Hematopoietic multipotent progenitor cell treated with erythropoietin and hydrocortisone succinate and interleukin-3 and kit ligand, for 17 days (in vitro differentiated cells): Measurements from ENCODE around the gene ARHGAP27.
"Not testable (repeated sequence)": the region's sequence is repeated elsewhere in the genome, so short reads cannot be mapped to it uniquely, and the experiment has no call there.

Experiments used
- DNase-seq: peaks from one replicate; pipeline ENCODE4 v3.0.0-alpha.2; 2015; ENCODE audit warnings: low spot score

The ARHGAP27 gene

GRCh38 chr17:45432405-45433158 lies at the start of gene ARHGAP27:
Gene ARHGAP27, minus strand, starts transcription at chr17:45432870. Its CDS starts 2,591 bp downstream, at chr17:45430279.
- no peak for DNase-seq

- DNase-seq = not testable (repeated sequence)
These were observed 49.6 kb upstream of the ARHGAP27 start for GRCh38 chr17:45482317-45482716.

- not testable (repeated sequence) for DNase-seq
These were observed 42.8 kb upstream of the ARHGAP27 start for GRCh38 chr17:45475436-45475835.

- DNase-seq = not testable (repeated sequence)
These were observed 39.6 kb upstream of the ARHGAP27 start for GRCh38 chr17:45472249-45472648.

- DNase-seq = not testable (repeated sequence)
These were observed 36.5 kb upstream of the ARHGAP27 start for GRCh38 chr17:45469204-45469563.

- DNase-seq = not testable (repeated sequence)
These were observed 35.9 kb upstream of the ARHGAP27 start for GRCh38 chr17:45468293-45469203.

- not testable (repeated sequence) for DNase-seq
These were observed 29.1 kb upstream of the ARHGAP27 start for GRCh38 chr17:45461524-45462327.

GRCh38 chr17:45460422-45460821 lies 27.8 kb upstream of the ARHGAP27 start:
- DNase-seq = not testable (repeated sequence)

- DNase-seq = not testable (repeated sequence)
These were observed 21.7 kb upstream of the ARHGAP27 start for GRCh38 chr17:45454341-45454740.

- DNase-seq = not testable (repeated sequence)
These were observed 21.1 kb upstream of the ARHGAP27 start for GRCh38 chr17:45453731-45454130.

- not testable (repeated sequence) for DNase-seq
These were observed 20.5 kb upstream of the ARHGAP27 start for GRCh38 chr17:45453225-45453534.

GRCh38 chr17:45452329-45453224 lies 19.9 kb upstream of the ARHGAP27 start:
- not testable (repeated sequence) for DNase-seq

- DNase-seq = not testable (repeated sequence)
These were observed 19.0 kb upstream of the ARHGAP27 start for GRCh38 chr17:45451660-45452059.

GRCh38 chr17:45451131-45451530 lies 18.5 kb upstream of the ARHGAP27 start:
- DNase-seq = no peak

GRCh38 chr17:45449708-45450329 lies 17.1 kb upstream of the ARHGAP27 start:
- DNase-seq = not testable (repeated sequence)

GRCh38 chr17:45449260-45449659 lies 16.6 kb upstream of the ARHGAP27 start:
- DNase-seq = not testable (repeated sequence)

- not testable (repeated sequence) for DNase-seq
These were observed 15.8 kb upstream of the ARHGAP27 start for GRCh38 chr17:45448483-45448882.

GRCh38 chr17:45448066-45448465 lies 15.4 kb upstream of the ARHGAP27 start:
- DNase-seq = not testable (repeated sequence)

GRCh38 chr17:45447650-45448049 lies 15.0 kb upstream of the ARHGAP27 start:
- DNase-seq = not testable (repeated sequence)

- DNase-seq = not testable (repeated sequence)
These were observed 14.4 kb upstream of the ARHGAP27 start for GRCh38 chr17:45446872-45447625.
